HCEC 1CT (cell line): Measurements from ENCODE around the gene ZNF423.

ENCODE experiments used
- DNase-seq: peaks from one replicate; pipeline ENCODE4 v3.0.0-alpha.2; 2017

Gene ZNF423

DNA sequence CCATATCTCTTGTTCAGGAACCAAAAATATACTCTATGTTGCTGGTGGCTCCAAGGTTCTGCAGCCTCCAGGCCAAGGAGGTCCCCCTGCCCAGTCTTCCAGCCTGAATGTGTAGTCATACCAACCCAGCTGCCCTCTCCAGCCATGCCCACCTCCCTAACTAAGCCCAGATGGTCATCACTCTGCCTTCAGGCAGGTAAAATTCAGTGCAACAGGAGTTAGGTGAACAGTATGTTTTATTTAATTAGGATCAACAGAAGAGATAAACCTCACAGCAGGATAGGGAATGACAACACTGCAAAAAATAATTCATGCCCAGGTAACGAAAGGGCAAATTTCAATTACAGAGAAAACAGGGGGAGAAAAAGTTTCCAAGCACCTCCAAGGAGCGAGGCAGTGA is 9.1 kb downstream of the ZNF423 start:
- no peak for DNase-seq

- DNase-seq: no peak
These were observed 11.6 kb downstream of the ZNF423 start for GRCh38 chr16:49844359-49844758.

- no peak for DNase-seq
These were observed 12.2 kb downstream of the ZNF423 start for GRCh38 chr16:49843758-49844157.

DNA sequence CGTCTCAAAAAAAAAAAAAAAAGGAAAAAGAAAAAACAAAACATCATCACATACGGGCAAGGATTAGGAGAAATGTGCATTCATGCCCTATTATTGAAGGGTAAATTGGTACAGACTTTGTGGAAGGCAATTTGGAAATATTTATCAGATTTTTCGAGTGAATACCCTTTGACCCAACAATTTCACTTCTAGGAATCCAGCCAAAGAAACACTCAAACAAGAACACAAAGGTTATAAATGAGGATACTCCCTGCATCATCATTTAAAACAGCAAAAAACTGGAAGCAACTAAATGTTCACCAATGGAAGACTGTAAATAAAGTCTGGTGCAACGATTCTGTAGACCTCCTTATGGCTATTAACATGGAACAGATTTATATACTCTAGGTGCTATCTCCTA is 12.9 kb downstream of the ZNF423 start:
- DNase-seq: no peak

DNA sequence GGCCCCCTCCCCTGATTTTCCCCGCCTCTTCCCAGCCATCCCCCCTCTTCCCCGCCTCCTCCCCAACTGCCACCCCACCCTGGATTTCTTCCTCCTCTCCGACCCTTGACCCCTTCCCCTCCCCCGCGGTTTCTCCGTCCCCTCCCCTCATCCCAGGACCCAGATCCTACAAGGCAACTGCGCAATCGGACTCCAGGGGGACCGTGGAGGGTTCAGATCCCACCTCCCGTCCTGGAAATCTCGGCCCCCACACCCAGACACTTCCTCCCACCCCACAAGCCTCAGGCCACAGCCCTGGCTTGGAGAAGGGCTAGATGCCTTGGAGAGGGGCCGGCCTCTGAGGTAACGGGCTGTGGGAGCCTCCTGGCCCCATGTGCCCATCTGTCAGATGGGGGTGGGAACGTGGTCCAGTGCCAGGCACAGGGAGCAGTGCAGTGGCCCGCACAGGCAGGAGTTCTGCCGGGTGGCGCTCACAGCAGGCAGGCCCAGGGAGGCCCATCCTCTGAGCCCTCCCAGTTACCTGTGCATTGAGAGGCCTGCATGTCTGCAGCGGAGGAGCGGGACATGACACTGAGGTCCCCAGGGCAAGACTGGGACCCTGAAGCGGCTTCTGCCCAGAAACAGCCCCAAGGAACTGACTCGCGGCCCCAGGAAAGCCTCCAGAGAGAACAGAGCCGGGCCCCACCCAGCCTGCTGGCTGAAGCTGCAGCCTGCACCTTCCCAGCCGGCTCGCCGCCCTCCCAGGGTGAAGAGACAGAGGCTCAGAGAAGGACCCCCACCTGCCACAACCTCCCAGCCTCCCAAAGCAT is 16.7 kb downstream of the ZNF423 start:
- DNase-seq: no peak

- no peak for DNase-seq
These were observed 17.4 kb downstream of the ZNF423 start for GRCh38 chr16:49838441-49839016.

DNA sequence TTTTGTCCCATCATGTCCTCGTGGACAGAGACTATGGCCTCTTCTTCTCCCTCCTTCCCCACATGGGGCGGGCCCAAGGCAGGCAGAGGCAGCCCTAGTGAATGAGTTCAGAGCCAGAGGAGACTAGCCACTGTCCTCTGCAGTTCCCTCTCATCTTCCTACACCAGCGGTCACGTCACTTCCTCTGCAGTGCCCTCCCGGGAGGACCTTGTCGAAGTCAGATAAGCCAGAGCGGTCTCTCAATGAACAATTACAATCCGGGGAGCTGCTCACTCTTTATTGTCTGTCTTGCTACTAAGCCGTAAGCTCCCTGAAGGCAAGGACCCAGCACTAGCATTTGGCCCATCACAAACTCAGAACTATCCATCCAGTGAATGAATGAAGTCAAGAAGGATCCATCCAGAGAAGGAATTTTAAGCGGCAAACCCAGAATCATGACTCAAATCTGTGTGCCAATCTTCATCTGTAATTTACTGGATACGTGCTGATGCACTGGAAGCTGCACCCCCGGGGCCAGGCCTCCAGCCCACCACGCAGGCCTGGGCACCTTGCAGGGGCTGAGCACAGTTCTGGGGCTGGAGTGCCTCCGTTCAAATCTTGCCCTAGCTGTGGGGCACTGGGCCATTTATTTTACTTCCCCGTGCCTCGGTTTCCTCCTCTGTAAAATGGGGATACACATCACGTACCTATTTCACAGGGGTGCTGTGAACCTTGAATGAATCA is 18.1 kb downstream of the ZNF423 start:
- DNase-seq: no peak

- no peak for DNase-seq
These were observed 19.2 kb downstream of the ZNF423 start for GRCh38 chr16:49836668-49837067.

- DNase-seq: no peak
These were observed 19.7 kb downstream of the ZNF423 start for GRCh38 chr16:49836218-49836617.

- no peak for DNase-seq
These were observed 20.6 kb downstream of the ZNF423 start for GRCh38 chr16:49835161-49835777.

- DNase-seq: no peak
These were observed 21.3 kb downstream of the ZNF423 start for GRCh38 chr16:49834531-49835151.

GRCh38 chr16:49833796-49834530 is 21.9 kb downstream of the ZNF423 start:
- no peak for DNase-seq

DNA sequence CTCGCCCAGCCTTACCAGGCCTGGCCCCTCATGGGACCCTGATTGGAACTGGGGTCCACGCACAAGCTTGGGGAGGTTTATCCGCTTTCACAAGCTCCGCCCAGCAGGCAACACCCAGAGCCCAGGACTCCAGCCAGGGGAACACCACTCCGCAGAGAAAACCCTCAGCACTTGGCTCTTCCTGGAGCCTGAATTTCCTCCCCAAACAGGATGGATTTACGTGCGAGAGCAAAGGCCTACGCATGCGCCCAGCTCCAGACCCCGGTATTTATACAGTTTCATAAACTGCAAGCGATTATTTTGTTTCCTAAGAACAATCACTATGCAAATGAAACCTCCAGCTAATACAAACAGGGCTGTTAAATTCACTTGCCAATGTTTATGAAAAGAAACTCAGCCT is 22.8 kb downstream of the ZNF423 start:
- DNase-seq: no peak

GRCh38 chr16:49832177-49832576 is 23.7 kb downstream of the ZNF423 start:
- DNase-seq: no peak

DNA sequence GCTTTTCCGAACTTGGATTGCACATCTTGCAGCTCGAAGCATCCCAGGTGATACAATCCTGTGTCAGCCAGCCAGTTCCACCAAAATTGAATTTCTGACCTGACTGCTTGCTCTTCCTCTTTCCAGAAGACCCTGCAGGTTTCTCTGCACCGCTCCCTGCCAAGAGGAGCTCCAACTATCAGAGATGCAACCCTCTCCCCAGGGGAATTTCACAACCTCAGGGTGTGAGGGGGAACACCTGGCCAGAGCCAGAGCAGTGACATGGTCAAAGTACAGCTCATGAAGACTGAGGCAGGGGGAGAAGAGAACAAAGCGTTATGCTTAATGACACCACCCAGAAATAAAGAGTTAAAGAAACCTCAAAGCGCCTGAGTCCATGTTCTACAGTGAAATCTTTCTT is 25.0 kb downstream of the ZNF423 start:
- DNase-seq: no peak

- no peak for DNase-seq
These were observed 27.2 kb downstream of the ZNF423 start for GRCh38 chr16:49828533-49829267.

DNA sequence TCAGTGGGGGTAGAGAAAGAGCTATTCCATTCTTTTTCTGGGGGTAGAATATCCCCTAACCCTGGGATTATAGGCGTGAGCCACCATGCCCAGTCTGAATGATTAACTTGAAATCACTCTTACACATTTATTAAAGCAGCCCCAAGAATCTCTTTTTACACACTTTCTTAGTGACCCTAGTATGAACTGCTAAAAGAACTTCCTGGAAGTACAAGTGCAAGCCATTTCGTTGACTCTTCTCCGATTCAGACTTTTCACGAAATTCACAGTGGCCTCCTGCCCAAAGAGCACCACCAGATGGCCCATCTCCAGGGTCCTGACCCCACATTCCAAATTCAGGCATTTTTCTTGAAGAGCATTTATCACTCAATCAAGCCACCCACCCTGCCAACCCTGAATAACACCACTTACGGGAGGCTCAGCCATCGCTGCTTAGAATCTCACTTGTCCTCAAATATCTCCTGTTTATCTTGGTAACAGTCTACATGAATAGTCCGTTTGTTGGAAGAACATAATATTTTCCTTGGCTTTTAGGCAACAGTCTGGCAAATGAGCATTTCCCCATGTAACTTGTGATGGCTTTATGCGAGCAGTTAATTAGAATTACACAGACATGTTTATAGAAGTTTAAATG is 28.0 kb downstream of the ZNF423 start:
- no peak for DNase-seq

DNA sequence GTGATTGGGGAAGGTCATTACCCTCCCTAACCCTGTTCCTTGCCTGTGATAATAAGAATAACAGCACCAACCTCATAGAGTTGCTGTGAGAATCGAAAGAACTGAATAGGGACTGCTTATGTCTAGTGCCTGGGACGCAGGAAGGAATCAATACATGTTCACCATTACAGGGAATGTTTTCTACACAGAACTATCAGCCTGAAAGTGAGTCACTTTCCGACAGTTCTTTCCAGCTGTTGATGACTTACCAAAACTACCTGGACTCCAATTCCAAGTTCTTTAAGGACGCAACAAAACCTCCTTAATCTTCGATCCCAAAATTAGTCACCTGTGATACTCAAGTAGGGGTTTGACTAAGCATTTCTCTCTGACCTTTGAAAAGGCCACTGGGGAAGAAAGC is 29.4 kb downstream of the ZNF423 start:
- no peak for DNase-seq

DNA sequence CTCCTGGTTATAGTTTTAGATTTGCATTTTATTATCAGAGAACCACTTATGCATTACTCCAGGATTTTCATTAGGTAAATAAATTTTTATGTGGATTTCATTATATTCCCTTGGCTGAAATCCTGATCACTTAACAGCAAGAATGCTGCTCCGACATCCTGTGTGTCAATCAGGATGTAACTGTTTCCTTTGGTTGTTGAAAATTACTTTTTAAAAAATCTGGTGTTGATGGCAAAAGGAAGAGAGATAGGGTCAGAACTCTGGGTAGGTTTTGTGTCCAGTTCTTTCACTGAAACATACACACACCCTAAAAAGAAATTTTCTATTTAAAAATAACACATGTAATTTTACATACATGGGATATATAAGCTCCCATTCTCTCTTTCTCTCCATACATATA is 30.9 kb downstream of the ZNF423 start:
- DNase-seq: no peak

DNA sequence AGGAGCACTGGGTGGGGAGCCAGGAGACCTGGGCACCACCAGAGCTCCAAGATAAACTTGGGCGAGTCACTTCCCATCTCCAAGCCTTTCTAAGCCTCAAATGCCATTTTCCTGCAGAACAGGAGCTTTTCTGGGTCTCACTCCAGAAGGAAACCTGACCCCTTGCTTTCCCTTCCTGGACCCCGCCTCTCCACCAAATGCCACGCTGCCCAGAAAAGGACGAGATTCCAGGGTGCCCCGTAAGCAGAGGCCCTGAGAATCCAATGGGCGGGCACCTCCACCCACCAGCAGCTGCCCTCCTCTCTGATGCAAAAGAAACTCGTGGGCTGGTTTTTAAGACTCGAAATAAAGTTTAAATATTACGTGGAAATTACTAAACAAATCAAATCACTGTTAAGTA is 31.3 kb downstream of the ZNF423 start:
- no peak for DNase-seq

- DNase-seq: no peak
These were observed 33.1 kb downstream of the ZNF423 start for GRCh38 chr16:49822649-49823370.
